NB4 (cell line): Measurements from ENCODE around the gene PHC3.

Source experiments
- CTCF ChIP-seq: IDR thresholded peaks from one replicate; pipeline ENCODE4 v1.5.1; 2012; ENCODE audit warnings: low read depth, low read length
- MAX ChIP-seq: IDR thresholded peaks from 2 replicates; pipeline ENCODE4 v1.6.1; 2011; ENCODE audit warnings: low read depth, low read length
- MYC ChIP-seq: IDR thresholded peaks from 2 replicates; pipeline ENCODE4 v1.6.1; 2011; ENCODE audit warnings: low read depth, low read length
- POLR2A ChIP-seq: IDR thresholded peaks from 2 replicates; pipeline ENCODE4 v1.6.1; 2011; ENCODE audit warnings: mild to moderate bottlenecking; ENCODE audit not compliant: insufficient read length; ENCODE audit errors: extremely low read depth

GRCh38 chr3:170162052-170162451 is 19.5 kb downstream of the PHC3 start:
- no peak for TF ChIP-seq POLR2A
- TF ChIP-seq CTCF = no peak
- TF ChIP-seq MYC = no peak
- no peak for TF ChIP-seq MAX
